ENCODE measurements around the gene SVOPL.

GRCh38 chr7:138595454-138595853 lies 105.7 kb downstream of the SVOPL start:
- TF ChIP-seq CHD2 (IDR thresholded peaks at IDR 0.05; ENCODE audit: low read length, partially characterized antibody) (no peak), POLR2AphosphoS5 (IDR thresholded peaks at IDR 0.05; ENCODE audit: low read depth, low read length) (no peak), CTCF (IDR thresholded peaks at IDR 0.05) (no peak), ZBTB33 (IDR thresholded peaks at IDR 0.05; ENCODE audit: borderline replicate concordance, low read depth) (no peak), NFIC (IDR thresholded peaks at IDR 0.05; ENCODE audit: borderline replicate concordance) (no peak), PBX3 (IDR thresholded peaks at IDR 0.05) (no peak)
